K562 (cell line): Measurements from ENCODE around the gene GRB10. TPM values are rescaled to one million over a fixed set of nuclear protein-coding genes. Genes with fewer than 3 reads are reported as not detected.

ENCODE experiments used
- AFF1 ChIP-seq, 2 experiments: fragments of 450-650 bp; IDR thresholded peaks; 2 replicates each; pipeline ENCODE4 v1.6.1; 2018; ENCODE audit warnings: mild to moderate bottlenecking in 2 of 2, low read depth in 1 of 2; ENCODE audit not compliant: partially characterized antibody in 2 of 2
- BCOR ChIP-seq: fragments of 450-650 bp; IDR thresholded peaks from 2 replicates; pipeline ENCODE4 v1.6.1; 2016
- HCFC1 ChIP-seq: IDR thresholded peaks from 2 replicates; pipeline ENCODE4 v1.6.1; 2012; ENCODE audit warnings: low read depth, low read length, improper control_type of control experiment
- IFI16 ChIP-seq: fragments of 250-450 bp; sonication (Bioruptor Pico); IDR thresholded peaks from 2 replicates; pipeline ENCODE4 v2.1.2; 2022; ENCODE audit warnings: mild to moderate bottlenecking, inconsistent platforms
- MAFK ChIP-seq: IDR thresholded peaks from 2 replicates; pipeline ENCODE4 v1.6.1; 2011; ENCODE audit warnings: low read length, improper control_type of control experiment
- NCOA1 ChIP-seq: fragments of 450-650 bp; IDR thresholded peaks from 2 replicates; pipeline ENCODE4 v1.6.1; 2016; ENCODE audit warnings: low read depth
- NFIX ChIP-seq: fragments of 250-450 bp; sonication (Bioruptor Pico); IDR thresholded peaks from 2 replicates; pipeline ENCODE4 v1.4.0; 2020; ENCODE audit warnings: low read depth, mild to moderate bottlenecking, moderate library complexity
- POLR3A ChIP-seq: IDR thresholded peaks from 2 replicates; pipeline ENCODE4 v1.6.1; 2011; ENCODE audit warnings: borderline replicate concordance, mild to moderate bottlenecking, moderate library complexity; ENCODE audit not compliant: insufficient read length, insufficient read depth; ENCODE audit errors: extremely low read depth
- RCOR1 ChIP-seq, 2 experiments: IDR thresholded peaks; 2 replicates each; pipeline ENCODE4 v1.6.1; 2012; ENCODE audit warnings: low read depth in 2 of 2, low read length in 2 of 2, borderline replicate concordance in 1 of 2, improper control_type of control experiment in 1 of 2
- TBL1XR1 ChIP-seq, 2 experiments: IDR thresholded peaks; 2 replicates each; pipeline ENCODE4 v1.6.1; 2012; ENCODE audit warnings: improper control_type of control experiment in 2 of 2, low read length in 2 of 2, mild to moderate bottlenecking in 1 of 2
- TFE3 ChIP-seq: fragments of 450-650 bp; formaldehyde crosslinking; IDR thresholded peaks from 2 replicates; pipeline ENCODE4 v1.4.0; 2020; ENCODE audit warnings: mild to moderate bottlenecking, mixed read lengths
- THAP12 ChIP-seq: fragments of 250-450 bp; sonication (Bioruptor Pico); IDR thresholded peaks from 2 replicates; pipeline ENCODE4 v1.9.0; 2021; ENCODE audit warnings: mild to moderate bottlenecking, inconsistent platforms
- THRB ChIP-seq: fragments of 450-650 bp; formaldehyde crosslinking; conservative IDR thresholded peaks from 2 replicates; pipeline ENCODE4 v1.4.0; 2022; ENCODE audit warnings: mild to moderate bottlenecking, missing genetic modification characterization
- ZBTB17 ChIP-seq: fragments of 450-650 bp; formaldehyde crosslinking; IDR thresholded peaks from 2 replicates; pipeline ENCODE4 v1.4.0; 2020; ENCODE audit warnings: mild to moderate bottlenecking
- ZBTB5 ChIP-seq: fragments of 450-650 bp; IDR thresholded peaks from 2 replicates; pipeline ENCODE4 v1.6.1; 2017; ENCODE audit warnings: antibody characterized with exemption
- polyA plus RNA-seq, 8 experiments: library from polyadenylated mRNA; depleted of rRNA in 4 of 8; stranded (reverse) in 5 of 8; unstranded in 3 of 8; fragments of >200 nt; fragmentation: Nextera tagmentation in 2 of 8; fragmentation: Illumina TruSeq in 1 of 8; extraction: Ambion mirVana in 2 of 8; extraction: Trizol in 1 of 8; gene quantifications; 2 replicates each; pipeline versions ENCODE4 v1.2.1 to v1.2.3, GENCODE V29; 2011 to 2014; ENCODE audit warnings: inconsistent platforms in 1 of 8, missing spikeins in 1 of 8
- total RNA-seq, 7 experiments: library from RNA; depleted of rRNA in 6 of 7; stranded (reverse); fragments of >200 nt in 6 of 7; fragmentation: Illumina TruSeq in 2 of 7; extraction: Trizol in 2 of 7; gene quantifications; 2 replicates each; pipeline versions ENCODE4 v1.2.1 to v1.2.3, GENCODE V29; 2011 to 2021; ENCODE audit warnings: low replicate concordance in 1 of 7

The GRB10 gene
- total and polyA plus RNA-seq, 9 of the 15 experiments (the other 6 are each of a cell fraction or from before 2014, with no cell fraction given): 8.9 to 88.5 (median 40.7) TPM

GRCh38 chr7:50558294-50559053 is 224.2 kb downstream of the GRB10 start (continued):
- TF ChIP-seq AFF1 (IDR thresholded peaks at IDR 0.05; ENCODE audit: low read depth in 1 of 2, partially characterized antibody in 2 of 2) (peak in 1 of 2 experiments; percentile 36), MAFK (no peak; the same call in 1 of the 2 replicates), ZBTB17 (CRISPR knock-in tag) (no peak), ZBTB5 (no peak), NFIX (CRISPR knock-in tag) (no peak), RCOR1 (IDR thresholded peaks at IDR 0.05; ENCODE audit: borderline replicate concordance in 1 of 2, low read depth in 2 of 2, low read length in 2 of 2) (peak; percentile 97 to 100), IFI16 (CRISPR knock-in tag) (no peak), THRB (no peak), BCOR (peak; percentile 57; the same call in 1 of the 2 replicates), TBL1XR1 (IDR thresholded peaks at IDR 0.05; ENCODE audit: low read length in 2 of 2) (peak; percentile 33 to 89; a peak in 2 of 4 replicates), NCOA1 (0 out of 2 replicates have a peak, but pooled peaks have one; percentile 32), HCFC1 (no peak), THAP12 (CRISPR knock-in tag) (no peak), TFE3 (CRISPR knock-in tag) (no peak), POLR3A (no peak)
